GM18498 (cell line): Measurements from ENCODE around the gene LRRC38.
"Not testable (repeated sequence)": the region's sequence is repeated elsewhere in the genome, so short reads cannot be mapped to it uniquely, and the experiment has no call there.

ENCODE experiments used
- ATAC-seq: cut with Tn5 transposase; IDR thresholded peaks from one replicate; pipeline ENCODE4 v1.9.1; 2021; ENCODE audit warnings: mild to moderate bottlenecking, moderate library complexity; ENCODE audit not compliant: unreplicated experiment

The LRRC38 gene

DNA sequence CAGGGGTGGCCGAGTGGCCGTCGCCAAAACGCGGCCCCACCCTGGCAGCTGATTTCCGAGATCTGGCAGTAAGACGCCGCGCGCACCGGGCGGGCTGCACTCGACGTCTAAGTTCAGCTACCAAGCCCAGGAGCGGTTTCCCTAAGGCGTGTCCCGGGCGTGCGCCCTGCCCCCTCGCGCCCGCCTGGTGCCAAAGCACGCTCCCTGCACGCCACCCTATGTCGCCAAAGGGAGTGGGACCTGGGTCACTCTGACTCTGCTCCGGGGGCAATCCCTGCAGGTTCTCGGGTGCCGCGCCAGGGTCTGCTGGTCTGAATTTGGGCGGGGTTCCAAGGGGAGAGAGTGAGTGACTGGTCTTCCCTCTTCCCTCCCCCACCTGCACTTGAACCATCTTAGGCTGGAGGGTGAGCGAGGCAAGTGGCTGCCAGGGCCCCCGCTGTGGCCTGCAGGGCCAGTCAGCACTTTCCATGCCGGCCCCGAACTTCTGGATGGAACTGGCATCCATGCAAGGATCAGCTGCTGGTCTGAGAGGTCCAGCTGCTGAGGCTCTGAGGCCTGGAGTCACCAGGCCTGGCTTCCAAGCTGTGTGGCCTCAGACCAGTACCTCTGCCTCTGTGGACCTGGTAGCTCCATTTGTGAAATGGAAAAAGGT lies at the start of gene LRRC38:
LRRC38 (minus strand) TSS at position 109 of the 652 bp plus-strand sequence. CDS start 410 bp downstream, outside the sequence.
- ATAC-seq = no peak

GRCh38 chr1:13562981-13563380 lies 49.2 kb upstream of the LRRC38 start:
- ATAC-seq = not testable (repeated sequence)

GRCh38 chr1:13560541-13560940 lies 46.7 kb upstream of the LRRC38 start:
- ATAC-seq = no peak

DNA sequence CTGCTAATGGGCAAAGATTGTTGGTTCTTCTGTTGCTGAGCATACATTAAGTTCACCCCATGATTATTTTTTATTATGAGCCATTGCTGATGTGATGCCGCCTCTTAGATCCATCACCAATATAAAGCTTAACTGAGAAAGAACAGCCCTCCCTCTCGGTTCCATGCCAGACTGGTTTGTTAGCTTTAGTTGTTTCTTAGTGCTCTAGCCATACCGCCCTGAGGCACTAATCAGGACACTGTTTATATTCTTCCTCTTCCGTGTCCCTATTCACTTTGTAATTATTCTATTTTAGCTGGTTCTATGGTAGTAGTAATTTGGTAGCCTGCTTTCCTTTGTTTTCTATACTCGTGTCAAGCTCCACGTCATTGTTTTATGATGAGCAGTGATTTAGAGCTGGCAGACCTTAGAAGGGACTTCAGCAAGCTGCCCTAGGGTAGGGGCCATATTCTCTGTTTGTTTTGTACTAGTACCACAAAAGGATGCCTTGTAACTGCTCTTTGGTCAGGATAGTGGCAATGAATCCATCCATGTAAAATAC lies 42.5 kb upstream of the LRRC38 start:
- no peak for ATAC-seq

- ATAC-seq = no peak
Observed at GRCh38 chr1:13554798-13555197, 41.0 kb upstream of the LRRC38 start.

DNA sequence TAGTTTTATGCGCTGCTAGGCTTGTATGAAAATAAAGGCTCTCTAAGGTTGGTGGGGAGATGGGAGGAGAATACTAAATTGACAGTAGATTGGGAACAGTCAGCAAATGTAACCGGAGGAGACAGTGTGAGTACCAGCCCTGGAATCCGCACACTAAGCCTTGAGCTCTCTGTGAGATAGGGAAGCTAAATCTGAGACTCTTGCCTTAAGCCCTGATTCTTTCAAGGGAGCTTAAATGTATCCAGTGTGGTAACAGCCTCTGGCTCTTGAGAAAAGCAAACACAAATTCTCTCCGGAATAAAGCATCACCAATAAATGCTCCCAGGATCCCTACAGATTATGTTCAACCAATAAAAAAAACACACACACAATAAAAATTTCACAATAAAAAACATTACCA lies 36.9 kb upstream of the LRRC38 start:
- no peak for ATAC-seq

DNA sequence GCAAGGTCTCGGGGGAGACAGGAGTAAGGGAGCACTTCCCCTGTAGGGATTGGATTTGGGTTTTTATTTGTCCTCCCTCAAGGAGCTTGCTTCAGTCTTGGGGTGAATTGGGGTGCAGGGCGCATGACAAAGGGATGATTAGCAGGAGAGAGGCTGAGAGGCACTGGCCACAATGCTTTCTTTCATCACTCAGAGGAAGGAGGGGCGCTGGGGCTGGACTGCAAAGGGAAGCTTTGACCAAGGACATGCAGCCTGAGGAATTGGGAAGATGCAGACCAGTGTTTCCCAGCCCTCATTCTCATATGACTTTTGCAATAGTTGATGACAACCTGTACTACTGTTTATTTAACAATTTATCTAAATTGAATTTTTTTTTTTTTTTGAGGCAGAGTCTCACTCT lies 35.7 kb upstream of the LRRC38 start:
- no peak for ATAC-seq

- no peak for ATAC-seq
Observed at GRCh38 chr1:13549021-13549420, 35.2 kb upstream of the LRRC38 start.

DNA sequence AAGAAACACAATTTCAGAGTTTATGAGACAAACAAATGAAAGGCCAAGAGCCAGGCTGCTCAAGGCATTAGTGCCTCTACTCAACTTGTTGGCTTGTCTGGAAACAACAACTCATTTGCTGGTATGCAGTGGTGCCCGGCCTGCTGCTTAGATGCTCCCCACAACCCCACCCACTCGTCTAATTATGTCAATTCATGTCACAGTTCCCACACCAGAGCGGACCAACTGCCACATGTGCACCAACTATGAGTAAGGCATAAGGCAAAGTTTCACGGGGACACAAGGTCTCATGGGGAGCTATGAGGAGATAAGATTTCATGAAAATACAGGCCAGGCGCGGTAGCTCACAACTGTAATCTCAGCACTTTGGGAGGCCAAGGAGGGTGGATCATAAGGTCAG lies 34.5 kb upstream of the LRRC38 start:
- no peak for ATAC-seq

- no peak for ATAC-seq
Observed at GRCh38 chr1:13546791-13547190, 33.0 kb upstream of the LRRC38 start.

- ATAC-seq = no peak
Observed at GRCh38 chr1:13544221-13544556, 30.4 kb upstream of the LRRC38 start.

DNA sequence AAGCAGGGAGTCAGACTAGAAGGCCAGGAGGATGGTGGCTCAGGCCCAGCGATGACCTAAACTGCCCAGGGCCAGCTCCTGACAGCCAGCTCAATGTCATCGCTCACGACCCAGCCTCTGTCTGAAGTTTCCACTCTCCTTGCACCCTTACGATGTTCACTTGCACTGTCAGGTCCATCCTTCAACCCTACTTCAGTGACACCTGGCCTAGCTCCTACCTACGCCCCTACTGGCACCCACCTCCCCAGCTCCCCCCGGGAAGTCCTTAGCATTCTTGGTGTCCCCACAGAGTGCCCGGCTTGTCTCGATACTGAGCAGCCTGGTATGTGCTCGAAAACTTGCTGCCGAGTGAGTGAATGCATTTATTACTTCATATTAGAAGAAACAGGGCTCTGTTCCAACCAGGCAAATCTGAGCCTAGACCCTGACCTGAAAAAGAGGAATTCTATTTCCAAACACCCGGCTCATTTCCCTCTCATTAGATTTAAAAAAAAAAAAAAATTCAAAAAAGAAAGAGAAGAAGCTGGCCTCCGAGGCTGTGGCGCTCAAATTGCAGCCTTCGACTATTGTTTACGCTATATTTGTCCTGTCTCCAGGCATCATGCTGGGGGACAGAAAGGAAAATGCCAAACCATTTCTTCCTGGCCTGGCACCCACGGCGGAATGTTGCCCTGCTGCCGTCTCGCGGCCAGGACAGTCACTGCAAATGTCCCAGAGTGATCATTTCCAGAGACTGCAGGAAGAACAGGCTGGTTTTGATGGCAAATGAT lies 29.8 kb upstream of the LRRC38 start:
- ATAC-seq = no peak

GRCh38 chr1:13541435-13542215 lies 27.8 kb upstream of the LRRC38 start:
- ATAC-seq = no peak

DNA sequence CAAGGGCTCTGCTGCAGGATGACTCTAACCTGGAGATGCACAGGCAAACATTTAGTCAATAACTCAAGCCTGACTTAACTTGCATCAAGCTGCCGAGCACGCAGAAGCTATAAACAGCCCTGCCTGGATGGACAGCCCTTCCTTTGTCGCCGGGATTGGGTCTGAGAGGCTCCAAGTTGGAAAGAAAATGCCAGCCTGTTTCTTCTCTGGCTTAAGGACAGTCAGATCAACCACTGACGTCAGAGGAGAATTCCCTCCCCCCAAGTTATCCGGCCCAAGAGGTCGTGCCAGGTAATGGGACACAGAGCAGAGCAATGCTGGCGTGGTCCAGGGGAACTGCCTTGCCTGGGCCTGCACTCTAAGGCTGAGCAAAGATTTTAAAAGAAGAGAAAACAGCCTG lies 27.1 kb upstream of the LRRC38 start:
- ATAC-seq = no peak

- no peak for ATAC-seq
Observed at GRCh38 chr1:13539683-13540082, 25.9 kb upstream of the LRRC38 start.

DNA sequence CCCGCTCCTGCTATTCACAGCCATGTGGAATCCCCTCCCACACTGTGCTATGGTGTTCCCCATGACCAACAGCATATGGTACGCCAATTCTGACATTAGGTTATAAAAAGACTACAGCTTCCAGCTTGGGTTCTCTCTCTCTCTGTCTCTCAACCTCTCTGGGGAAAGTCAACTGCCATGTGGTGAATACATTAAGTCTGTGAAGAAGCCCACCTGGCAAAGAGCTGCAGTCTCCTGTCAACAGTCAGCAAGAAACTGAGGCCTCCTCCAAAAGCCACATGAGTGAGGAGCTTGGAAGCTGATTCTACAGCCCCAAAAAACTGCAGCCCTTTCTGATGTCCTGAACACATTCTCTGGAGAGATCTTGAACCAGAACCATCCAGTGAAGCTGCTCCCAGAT lies 25.0 kb upstream of the LRRC38 start:
- ATAC-seq = no peak

- no peak for ATAC-seq
Observed at GRCh38 chr1:13536571-13536970, 22.8 kb upstream of the LRRC38 start.

DNA sequence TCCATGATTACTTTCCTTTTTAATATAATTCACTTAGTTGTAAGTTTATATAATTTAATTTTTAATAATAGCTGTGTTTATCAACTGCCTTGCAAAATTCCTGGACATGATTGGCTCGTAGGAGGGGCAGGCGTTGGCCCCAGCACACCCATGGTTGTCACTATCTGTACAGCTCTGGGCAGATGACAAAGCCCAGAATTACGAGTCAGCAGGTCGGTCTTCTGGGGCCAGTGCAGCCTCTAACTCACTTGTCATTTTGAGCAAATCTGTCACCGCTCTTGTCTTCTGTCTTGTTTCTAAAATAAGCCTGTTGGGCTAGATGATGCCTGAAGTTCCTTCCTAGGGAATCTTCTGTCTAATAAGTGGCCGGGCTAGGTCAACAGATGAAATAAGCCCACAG lies 21.4 kb upstream of the LRRC38 start:
- no peak for ATAC-seq

GRCh38 chr1:13528320-13528719 lies 14.5 kb upstream of the LRRC38 start:
- no peak for ATAC-seq

GRCh38 chr1:13523780-13524477 lies 10.1 kb upstream of the LRRC38 start:
- no peak for ATAC-seq

- ATAC-seq = no peak
Observed at GRCh38 chr1:13520985-13521384, 7.2 kb upstream of the LRRC38 start.
